ENCODE results near the gene SBF2. TPM values are rescaled to one million over a fixed set of nuclear protein-coding genes. Genes with fewer than 3 reads are reported as not detected.

SBF2 gene
- total and polyA plus RNA-seq, 2 donors (not counting 3 experiments of a cell fraction or from before 2014, with no cell fraction given), result 15.4 to 42.4 TPM

GRCh38 chr11:9851366-9851765 is 442.7 kb downstream of the SBF2 start:
- dilution Hi-C loops (cut with MboI; ENCODE audit: extremely low pct_ligation_motif_present, low sequenced_read_pairs), result no loop called here
- intact Hi-C loops (cut with micrococcal nuclease), result loop anchor here (10.0 kb wide), 1 partner anchor 277 kb away; the partner anchor contains the start of gene WEE1
- Histone ChIP-seq H2AFZ (ENCODE audit: low read depth, low read length) (no peak overlapping the region), H3K4me1 (ENCODE audit: control insufficient read depth, extremely low read depth, insufficient read depth, low read length) (peaks cover 29% of the 10 kb centered on the region), H3K9me3 (replicated peaks; ENCODE audit: control insufficient read depth, insufficient read depth, low read length) (no peaks in the 10 kb centered on the region), H3K9ac (replicated peaks; ENCODE audit: extremely low read depth, insufficient read depth, low read length) (peak overlapping the region; percentile 24), H3K27ac (ENCODE audit: insufficient read depth, low read depth, low read length) (peak overlapping the region; percentile 91), H3K4me2 (ENCODE audit: insufficient read depth, low read length) (peak overlapping the region; percentile 95), H3K36me3 (ENCODE audit: control insufficient read depth in 2 of 2, extremely low read depth in 1 of 2, insufficient read depth in 2 of 2, low read length in 2 of 2) (peaks cover 0 to 6% of the 10 kb centered on the region in 2 experiments), H3K79me2 (ENCODE audit: control insufficient read depth, insufficient read depth, low read length) (no peaks in the 10 kb centered on the region), H4K20me1 (replicated peaks; ENCODE audit: control insufficient read depth, extremely low read depth, insufficient read depth, low read length) (no peaks in the 10 kb centered on the region), H3K27me3 (ENCODE audit: control insufficient read depth in 2 of 2, insufficient read depth in 2 of 2, low read length in 2 of 2) (no peaks in the 10 kb centered on the region), H3K9me1 (replicated peaks; ENCODE audit: control insufficient read depth, extremely low read depth, insufficient read depth, low read length) (peaks cover 3% of the 10 kb centered on the region), H3K4me3 (replicated peaks in 1 of 3; ENCODE audit: insufficient read depth in 1 of 3, low read depth in 1 of 3, low read length in 3 of 3) (no peak overlapping the region)
- no TSS peak for BruUV-seq (replicated peaks)
- DNase-seq (ENCODE audit: low read depth, low spot score) (peak; percentile 85), FAIRE-seq (peak; percentile 85)
- ChIA-PET POLR2A (interaction anchor here (1.2 kb wide), 1 partner anchor 453 kb away, joined by 7 read pairs; the partner anchor contains the start of gene ADM), CTCF (interaction anchor here (0.7 to 2.3 kb wide), 6 partner anchors 9 to 91 kb away, joined by 3 to 6 read pairs (median 4); no protein-coding TSS in a partner anchor)
- TF ChIP-seq EZH2 (IDR thresholded peaks at IDR 0.05; ENCODE audit: borderline replicate concordance, low read depth, low read length, severe bottlenecking) (no peak), MYC (IDR thresholded peaks at IDR 0.05; ENCODE audit: low read depth, low read length) (no peak), JUN (IDR thresholded peaks at IDR 0.05; ENCODE audit: borderline replicate concordance, insufficient read depth, insufficient read length, low read depth) (peak; percentile 61), POLR2AphosphoS5 (IDR thresholded peaks at IDR 0.05; ENCODE audit: insufficient read depth, low read depth, low read length) (no peak), POLR2A (IDR thresholded peaks at IDR 0.05; ENCODE audit: low read depth, low read length) (peak; percentile 15), GATA2 (IDR thresholded peaks at IDR 0.05; ENCODE audit: insufficient read depth, insufficient read length, low read depth, low read length) (no peak), FOS (IDR thresholded peaks at IDR 0.05; ENCODE audit: borderline replicate concordance, insufficient read depth, low read length) (peak; percentile 54)
- TF ChIP-seq, protein P1, sequence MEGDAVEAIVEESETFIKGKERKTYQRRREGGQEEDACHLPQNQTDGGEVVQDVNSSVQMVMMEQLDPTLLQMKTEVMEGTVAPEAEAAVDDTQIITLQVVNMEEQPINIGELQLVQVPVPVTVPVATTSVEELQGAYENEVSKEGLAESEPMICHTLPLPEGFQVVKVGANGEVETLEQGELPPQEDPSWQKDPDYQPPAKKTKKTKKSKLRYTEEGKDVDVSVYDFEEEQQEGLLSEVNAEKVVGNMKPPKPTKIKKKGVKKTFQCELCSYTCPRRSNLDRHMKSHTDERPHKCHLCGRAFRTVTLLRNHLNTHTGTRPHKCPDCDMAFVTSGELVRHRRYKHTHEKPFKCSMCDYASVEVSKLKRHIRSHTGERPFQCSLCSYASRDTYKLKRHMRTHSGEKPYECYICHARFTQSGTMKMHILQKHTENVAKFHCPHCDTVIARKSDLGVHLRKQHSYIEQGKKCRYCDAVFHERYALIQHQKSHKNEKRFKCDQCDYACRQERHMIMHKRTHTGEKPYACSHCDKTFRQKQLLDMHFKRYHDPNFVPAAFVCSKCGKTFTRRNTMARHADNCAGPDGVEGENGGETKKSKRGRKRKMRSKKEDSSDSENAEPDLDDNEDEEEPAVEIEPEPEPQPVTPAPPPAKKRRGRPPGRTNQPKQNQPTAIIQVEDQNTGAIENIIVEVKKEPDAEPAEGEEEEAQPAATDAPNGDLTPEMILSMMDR (IDR thresholded peaks at IDR 0.05; ENCODE audit: extremely low read depth in 1 of 2, insufficient read depth in 1 of 2, low read depth in 1 of 2, low read length in 2 of 2), result no peak
- TF ChIP-seq, protein P2, sequence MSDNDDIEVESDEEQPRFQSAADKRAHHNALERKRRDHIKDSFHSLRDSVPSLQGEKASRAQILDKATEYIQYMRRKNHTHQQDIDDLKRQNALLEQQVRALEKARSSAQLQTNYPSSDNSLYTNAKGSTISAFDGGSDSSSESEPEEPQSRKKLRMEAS (IDR thresholded peaks at IDR 0.05; ENCODE audit: insufficient read depth, insufficient read length), result no peak
